ENCODE results near the gene DRD2. TPM values are rescaled to one million over a fixed set of nuclear protein-coding genes. Genes with fewer than 3 reads are reported as not detected.

The DRD2 gene
- total and polyA plus RNA-seq, 7 donors = 0.03 to 0.24 (median 0.14) TPM; not detected in 1

GRCh38 chr11:113447621-113448315 lies 27.4 kb downstream of the DRD2 start:
- Histone ChIP-seq H3K4me1 (no peaks in the 10 kb centered on the region), H3K27ac (no peak overlapping the region), H3K27me3 (ENCODE audit: insufficient read depth in 3 of 3, low read length in 2 of 3) (no peaks in the 10 kb centered on the region), H3K9me3 (no peaks in the 10 kb centered on the region), H3K4me3 (no peak overlapping the region), H3K36me3 (ENCODE audit: insufficient read depth in 1 of 2, low read depth in 1 of 2) (no peaks in the 10 kb centered on the region)
- intact Hi-C loops (cut with DNase I) = no loop called here
- ATAC-seq (no peak), DNase-seq (no peak)
- no peak for TF ChIP-seq CTCF (IDR thresholded peaks at IDR 0.05)
- 73 to 86% (median 73%) methylated on average over 8 of the region's 8 CpGs for WGBS, 3 donors

- H3K4me1 ChIP-seq = no peaks in the 10 kb centered on the region
- DNase-seq = no peak
- intact Hi-C loops (cut with DNase I) = no loop called here
- H3K27ac ChIP-seq = no peak overlapping the region
- no peaks in the 10 kb centered on the region for H3K27me3 ChIP-seq (ENCODE audit: insufficient read depth in 3 of 3, low read length in 2 of 3)
- 71 to 76% (median 73%) methylated on average over 6 of the region's 6 CpGs for WGBS, 3 donors
- ATAC-seq = no peak
- H3K4me3 ChIP-seq = no peak overlapping the region
- no peak for TF ChIP-seq CTCF (IDR thresholded peaks at IDR 0.05)
- H3K36me3 ChIP-seq (ENCODE audit: insufficient read depth in 1 of 2, low read depth in 1 of 2) = no peaks in the 10 kb centered on the region
- H3K9me3 ChIP-seq = no peaks in the 10 kb centered on the region
Measured at GRCh38 chr11:113446938-113447337, 28.3 kb downstream of the DRD2 start.

GRCh38 chr11:113446112-113446511 lies 29.1 kb downstream of the DRD2 start:
- Histone ChIP-seq H3K36me3 (ENCODE audit: insufficient read depth in 1 of 2, low read depth in 1 of 2) (no peaks in the 10 kb centered on the region), H3K27ac (no peak overlapping the region), H3K27me3 (ENCODE audit: insufficient read depth in 3 of 3, low read length in 2 of 3) (no peaks in the 10 kb centered on the region), H3K9me3 (no peaks in the 10 kb centered on the region), H3K4me1 (no peaks in the 10 kb centered on the region), H3K4me3 (no peak overlapping the region)
- DNase-seq = no peak
- ATAC-seq = no peak
- WGBS, 3 donors = 81 to 87% (median 84%) methylated on average over 6 of the region's 6 CpGs
- TF ChIP-seq CTCF (IDR thresholded peaks at IDR 0.05) = no peak
- intact Hi-C loops (cut with DNase I) = no loop called here

GRCh38 chr11:113444502-113445123 lies 30.6 kb downstream of the DRD2 start:
- no peak overlapping the region for H3K4me3 ChIP-seq
- H3K4me1 ChIP-seq = no peaks in the 10 kb centered on the region
- intact Hi-C loops (cut with DNase I) = loop anchor here in 1 of 2 donors (2.0 kb wide), 1 partner anchor 74 kb away; no protein-coding TSS in a partner anchor
- ATAC-seq = no peak
- no peaks in the 10 kb centered on the region for H3K9me3 ChIP-seq
- H3K27me3 ChIP-seq (ENCODE audit: insufficient read depth in 3 of 3, low read length in 2 of 3) = no peaks in the 10 kb centered on the region
- WGBS, 3 donors = 44 to 51% (median 47%) methylated on average over 7 of the region's 7 CpGs
- TF ChIP-seq CTCF (IDR thresholded peaks at IDR 0.05) = no peak
- H3K36me3 ChIP-seq (ENCODE audit: insufficient read depth in 1 of 2, low read depth in 1 of 2) = no peaks in the 10 kb centered on the region
- no peak overlapping the region for H3K27ac ChIP-seq
- no peak for DNase-seq
